Kidney epithelial cell (primary cell): Measurements from ENCODE around the gene LAMC1. TPM values are rescaled to one million over a fixed set of nuclear protein-coding genes. Genes with fewer than 3 reads are reported as not detected.
"Not testable (repeated sequence)": the region's sequence is repeated elsewhere in the genome, so short reads cannot be mapped to it uniquely, and the experiment has no call there.

Source experiments
- DNase-seq: peaks from one replicate; pipeline ENCODE4 v3.0.0-alpha.2; 2010; ENCODE audit warnings: low read depth
- H3K27me3 ChIP-seq: 2 replicates; pipeline ENCODE4 v1.6.0; 2011; ENCODE audit warnings: low read length; ENCODE audit not compliant: control insufficient read depth, insufficient read depth
- H3K36me3 ChIP-seq: 2 replicates; pipeline ENCODE4 v1.5.1; 2011; ENCODE audit warnings: low read length; ENCODE audit not compliant: control insufficient read depth, insufficient read depth
- H3K4me3 ChIP-seq: 2 replicates; pipeline ENCODE4 v1.5.1; 2011; ENCODE audit warnings: low read depth, mild to moderate bottlenecking, control low read depth, low read length
- total RNA-seq: library from RNA; depleted of rRNA; stranded (reverse); fragments of >200 nt; gene quantifications from 2 replicates; pipeline ENCODE4 v1.2.3, GENCODE V29; 2015
- TF ChIP-seq, protein P1 (sequence below): IDR thresholded peaks from 2 replicates; pipeline ENCODE4 v1.5.1; 2011; ENCODE audit warnings: mild to moderate bottlenecking, moderate library complexity, low read length, control low read depth, inconsistent platforms; ENCODE audit not compliant: insufficient read depth, poor library complexity, severe bottlenecking

LAMC1 gene
- total RNA-seq, 1 donor from 2014 or later: 172 TPM

DNA sequence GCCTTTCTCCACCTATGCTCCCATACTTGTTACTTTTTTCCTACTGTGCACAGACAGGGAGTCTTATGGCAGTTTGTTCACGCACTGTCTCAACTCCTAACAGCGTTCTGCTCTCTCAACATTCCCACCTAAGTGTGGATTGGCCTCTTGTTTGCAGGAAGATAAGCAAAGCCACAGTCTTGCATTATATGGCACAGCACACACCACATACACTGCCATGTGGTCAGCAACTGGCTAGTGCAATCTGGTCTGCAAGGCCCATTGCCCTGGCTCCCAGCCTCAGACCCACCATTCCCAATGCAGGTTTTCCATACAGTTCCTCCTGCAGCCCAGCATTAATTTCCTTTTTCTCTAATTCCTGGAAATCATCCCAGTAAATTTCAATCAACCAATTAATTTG is 124.5 kb downstream of the LAMC1 start:
- TF ChIP-seq, protein P1, sequence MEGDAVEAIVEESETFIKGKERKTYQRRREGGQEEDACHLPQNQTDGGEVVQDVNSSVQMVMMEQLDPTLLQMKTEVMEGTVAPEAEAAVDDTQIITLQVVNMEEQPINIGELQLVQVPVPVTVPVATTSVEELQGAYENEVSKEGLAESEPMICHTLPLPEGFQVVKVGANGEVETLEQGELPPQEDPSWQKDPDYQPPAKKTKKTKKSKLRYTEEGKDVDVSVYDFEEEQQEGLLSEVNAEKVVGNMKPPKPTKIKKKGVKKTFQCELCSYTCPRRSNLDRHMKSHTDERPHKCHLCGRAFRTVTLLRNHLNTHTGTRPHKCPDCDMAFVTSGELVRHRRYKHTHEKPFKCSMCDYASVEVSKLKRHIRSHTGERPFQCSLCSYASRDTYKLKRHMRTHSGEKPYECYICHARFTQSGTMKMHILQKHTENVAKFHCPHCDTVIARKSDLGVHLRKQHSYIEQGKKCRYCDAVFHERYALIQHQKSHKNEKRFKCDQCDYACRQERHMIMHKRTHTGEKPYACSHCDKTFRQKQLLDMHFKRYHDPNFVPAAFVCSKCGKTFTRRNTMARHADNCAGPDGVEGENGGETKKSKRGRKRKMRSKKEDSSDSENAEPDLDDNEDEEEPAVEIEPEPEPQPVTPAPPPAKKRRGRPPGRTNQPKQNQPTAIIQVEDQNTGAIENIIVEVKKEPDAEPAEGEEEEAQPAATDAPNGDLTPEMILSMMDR: no peak
- no peak for DNase-seq
- no peaks in the 10 kb centered on the region for H3K27me3 ChIP-seq
- H3K4me3 ChIP-seq: no peak overlapping the region
- peaks cover 3% of the 10 kb centered on the region for H3K36me3 ChIP-seq

DNA sequence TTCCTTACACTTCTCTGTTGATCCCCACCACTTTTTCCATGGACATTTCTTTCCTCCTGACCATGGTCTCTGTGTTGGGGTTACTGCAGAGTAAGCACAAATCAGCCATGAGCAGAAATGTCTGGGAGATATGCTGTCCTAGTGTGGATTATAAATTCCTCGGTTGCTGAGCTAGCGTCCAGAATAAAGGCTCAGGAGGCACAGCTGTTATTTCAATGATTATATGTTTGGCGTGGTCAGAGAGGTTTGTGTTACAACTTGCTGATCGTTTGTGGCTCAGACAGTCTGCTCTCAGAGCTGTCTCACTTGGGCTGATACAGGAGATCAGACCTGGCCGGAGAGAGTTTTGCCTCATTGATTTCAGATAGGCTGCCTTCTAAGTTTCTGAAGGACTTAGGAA is 125.4 kb downstream of the LAMC1 start:
- Histone ChIP-seq H3K36me3 (peaks cover 2% of the 10 kb centered on the region), H3K27me3 (no peaks in the 10 kb centered on the region), H3K4me3 (no peak overlapping the region)
- no peak for DNase-seq
- TF ChIP-seq, protein P1: no peak

DNA sequence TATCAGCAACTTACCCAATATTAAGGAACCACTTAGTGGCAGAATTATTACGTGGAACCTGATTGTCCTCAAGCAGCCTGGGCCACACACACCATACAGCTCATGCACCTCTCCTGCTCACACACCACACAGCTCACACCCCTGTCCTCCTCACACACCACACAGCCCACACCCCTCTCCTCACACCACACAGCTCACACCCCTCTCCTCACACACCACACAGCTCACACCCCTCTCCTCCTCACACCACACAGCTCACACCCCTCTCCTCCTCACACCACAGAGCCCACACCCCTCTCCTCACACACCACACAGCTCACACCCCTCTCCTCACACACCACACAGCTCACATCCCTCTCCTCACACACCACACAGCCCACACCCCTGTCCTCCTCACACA is 126.1 kb downstream of the LAMC1 start:
- no peak for DNase-seq
- Histone ChIP-seq H3K4me3 (no peak overlapping the region), H3K27me3 (no peaks in the 10 kb centered on the region), H3K36me3 (no peaks in the 10 kb centered on the region)
- TF ChIP-seq, protein P1: no peak

DNA sequence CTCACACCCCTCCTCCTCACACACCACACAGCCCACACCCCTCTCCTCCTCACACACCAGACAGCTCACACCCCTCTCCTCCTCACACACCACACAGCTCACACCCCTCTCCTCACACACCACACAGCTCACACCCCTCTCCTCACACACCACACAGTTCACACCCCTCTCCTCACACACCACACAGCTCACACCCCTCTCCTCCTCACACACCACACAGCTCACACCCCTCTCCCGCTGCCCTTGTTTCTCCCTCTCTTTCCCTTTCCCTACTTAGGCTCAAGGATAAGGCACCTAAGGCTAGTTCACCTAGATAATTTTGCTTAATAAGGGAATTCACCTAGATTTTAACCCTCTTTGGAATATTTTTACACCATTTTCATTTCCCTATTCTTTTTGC is 126.8 kb downstream of the LAMC1 start:
- H3K27me3 ChIP-seq, H3K4me3 ChIP-seq, DNase-seq, H3K36me3 ChIP-seq: not testable (repeated sequence)

DNA sequence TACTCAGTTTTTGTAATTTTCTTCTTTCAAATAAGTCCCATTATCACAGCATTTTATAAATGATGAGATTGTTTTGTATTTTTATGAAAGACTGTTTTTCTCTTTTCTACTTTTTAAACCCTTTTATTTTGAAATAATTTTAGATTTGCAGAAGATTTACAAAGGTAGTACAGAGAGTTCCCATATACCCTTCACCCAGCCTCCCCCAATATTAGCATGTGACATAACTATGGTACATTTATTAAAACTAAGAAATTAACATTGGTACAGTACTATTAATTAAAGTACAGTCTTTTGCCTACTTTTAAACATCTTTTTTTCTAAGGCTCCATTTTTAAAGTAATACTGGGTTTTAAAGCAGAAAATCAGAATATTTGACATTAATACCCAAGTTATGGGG is 127.2 kb downstream of the LAMC1 start:
- H3K4me3 ChIP-seq: no peak overlapping the region
- no peaks in the 10 kb centered on the region for H3K27me3 ChIP-seq
- TF ChIP-seq, protein P1: no peak
- no peak for DNase-seq
- H3K36me3 ChIP-seq: no peaks in the 10 kb centered on the region

DNA sequence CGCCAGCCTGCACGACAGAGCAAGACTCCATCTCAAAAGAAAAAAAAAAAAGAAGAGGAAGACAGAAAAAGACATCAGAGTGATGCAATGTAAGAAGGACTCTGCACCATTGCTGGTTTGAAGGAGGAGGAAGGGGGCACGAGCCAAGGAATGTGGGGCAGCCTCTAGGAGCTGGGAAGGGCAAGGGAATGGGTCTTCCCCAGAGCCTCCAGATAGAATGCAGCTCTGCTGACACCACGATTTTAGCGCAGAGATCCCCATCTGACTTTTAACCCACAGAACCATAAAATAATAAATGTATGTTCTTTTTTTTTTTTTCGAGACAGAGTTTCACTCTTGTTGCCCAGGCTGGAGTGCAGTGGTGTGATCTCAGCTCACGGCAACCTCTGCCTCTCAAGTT is 129.0 kb downstream of the LAMC1 start:
- no peaks in the 10 kb centered on the region for H3K27me3 ChIP-seq
- H3K36me3 ChIP-seq: no peaks in the 10 kb centered on the region
- TF ChIP-seq, protein P1: no peak
- H3K4me3 ChIP-seq: no peak overlapping the region
- no peak for DNase-seq
